ENCODE results near the gene PTPRE.
"Not testable (repeated sequence)": the region's sequence is repeated elsewhere in the genome, so short reads cannot be mapped to it uniquely, and the experiment has no call there.

Gene PTPRE

DNA sequence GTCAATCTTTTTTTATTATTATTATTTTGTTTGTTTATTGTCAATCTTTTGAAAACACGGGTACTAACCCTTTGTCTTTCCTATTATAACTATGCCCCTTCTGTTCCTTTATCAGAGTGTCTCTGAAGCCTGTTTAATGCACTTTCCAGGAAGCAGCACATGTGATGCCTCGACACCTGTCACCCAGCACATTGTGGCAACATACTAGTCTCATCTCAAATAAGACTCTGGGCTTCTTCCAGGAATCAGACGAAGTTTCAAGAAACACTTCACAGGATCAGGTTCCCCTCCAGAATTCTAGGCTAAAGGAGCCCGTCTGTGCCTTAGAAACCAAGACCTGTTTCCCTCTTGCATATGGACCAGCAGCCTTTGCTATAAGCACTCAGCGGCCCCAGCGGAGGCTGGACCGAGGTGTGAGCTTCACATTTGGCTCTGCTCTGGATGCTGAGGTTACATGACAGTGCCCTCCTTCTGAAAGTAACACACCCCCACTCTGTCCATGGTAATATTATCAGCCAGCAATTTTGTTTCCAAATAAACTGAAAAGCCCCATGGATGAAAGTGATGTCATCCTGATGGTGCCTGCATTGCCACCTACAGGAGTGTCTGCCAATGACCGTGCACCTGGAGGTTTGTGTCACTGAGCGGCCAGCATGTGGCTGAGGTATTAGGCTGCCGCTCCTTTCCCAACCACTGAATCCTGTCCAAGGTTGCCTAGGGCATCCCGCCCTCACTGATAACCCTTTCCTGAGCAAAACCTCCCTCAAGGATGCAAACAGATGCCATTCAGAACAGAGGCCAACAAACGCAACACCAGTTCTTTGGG, 181.2 kb downstream of the PTPRE start:
- CTCF ChIA-PET: no interaction called here
- TF ChIP-seq, protein P1, sequence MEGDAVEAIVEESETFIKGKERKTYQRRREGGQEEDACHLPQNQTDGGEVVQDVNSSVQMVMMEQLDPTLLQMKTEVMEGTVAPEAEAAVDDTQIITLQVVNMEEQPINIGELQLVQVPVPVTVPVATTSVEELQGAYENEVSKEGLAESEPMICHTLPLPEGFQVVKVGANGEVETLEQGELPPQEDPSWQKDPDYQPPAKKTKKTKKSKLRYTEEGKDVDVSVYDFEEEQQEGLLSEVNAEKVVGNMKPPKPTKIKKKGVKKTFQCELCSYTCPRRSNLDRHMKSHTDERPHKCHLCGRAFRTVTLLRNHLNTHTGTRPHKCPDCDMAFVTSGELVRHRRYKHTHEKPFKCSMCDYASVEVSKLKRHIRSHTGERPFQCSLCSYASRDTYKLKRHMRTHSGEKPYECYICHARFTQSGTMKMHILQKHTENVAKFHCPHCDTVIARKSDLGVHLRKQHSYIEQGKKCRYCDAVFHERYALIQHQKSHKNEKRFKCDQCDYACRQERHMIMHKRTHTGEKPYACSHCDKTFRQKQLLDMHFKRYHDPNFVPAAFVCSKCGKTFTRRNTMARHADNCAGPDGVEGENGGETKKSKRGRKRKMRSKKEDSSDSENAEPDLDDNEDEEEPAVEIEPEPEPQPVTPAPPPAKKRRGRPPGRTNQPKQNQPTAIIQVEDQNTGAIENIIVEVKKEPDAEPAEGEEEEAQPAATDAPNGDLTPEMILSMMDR (IDR thresholded peaks at IDR 0.05; ENCODE audit: control extremely low read depth, extremely low read depth, low read depth, missing control alignments): no peak
- no peak for DNase-seq (ENCODE audit: extremely low spot score)
- POLR2A ChIA-PET: no interaction called here

DNA sequence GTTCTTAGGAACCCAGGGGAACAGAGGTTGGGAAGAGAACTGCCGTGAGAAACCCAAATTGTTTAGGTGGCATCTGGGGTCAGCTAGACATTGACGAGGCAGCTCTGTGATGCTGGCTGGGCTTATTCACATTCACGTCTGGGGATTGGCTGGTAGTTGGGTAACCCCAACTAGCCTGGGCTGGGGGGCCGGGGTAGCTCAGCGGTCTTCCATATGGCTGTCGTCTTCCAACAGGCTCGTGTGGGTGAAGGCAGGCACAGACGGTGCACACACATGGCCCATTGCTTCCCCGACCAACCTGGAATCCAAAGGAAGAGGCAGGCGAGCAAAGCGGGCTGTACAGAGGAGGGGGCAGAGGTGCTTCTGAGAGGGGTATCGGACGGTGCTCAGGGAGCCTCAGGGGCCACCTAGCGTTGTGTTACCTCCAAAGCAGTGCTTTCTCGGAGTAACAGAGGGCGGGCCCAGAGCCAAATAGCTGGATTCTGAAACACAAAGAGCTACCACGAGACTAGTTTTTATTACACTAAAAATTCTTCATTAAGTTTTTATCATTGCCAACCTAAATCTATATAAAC, 184.8 kb downstream of the PTPRE start:
- POLR2A ChIA-PET: no interaction called here
- TF ChIP-seq, protein P1 (IDR thresholded peaks at IDR 0.05; ENCODE audit: control extremely low read depth, extremely low read depth, low read depth, missing control alignments): no peak

DNA sequence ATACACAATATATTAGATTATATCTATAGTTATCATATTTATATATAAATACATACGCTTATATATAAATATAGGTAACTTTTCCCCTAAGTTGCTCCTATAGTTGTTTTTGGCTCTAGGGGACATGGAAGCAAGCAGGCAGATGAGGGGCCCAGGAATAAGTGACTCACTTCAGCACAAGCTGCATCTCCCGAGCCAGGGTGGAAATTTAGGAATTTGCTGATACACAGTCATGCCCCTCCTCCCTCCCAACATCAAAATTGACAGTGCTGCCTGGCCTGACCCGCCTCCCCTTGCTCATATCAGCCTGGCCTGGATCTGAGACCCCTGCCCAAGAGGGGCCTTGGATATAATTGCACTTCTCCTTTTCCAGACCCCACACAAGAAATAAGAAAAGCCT, 185.6 kb downstream of the PTPRE start:
- no peak for DNase-seq (ENCODE audit: extremely low spot score)
- TF ChIP-seq, protein P1 (IDR thresholded peaks at IDR 0.05; ENCODE audit: control extremely low read depth, extremely low read depth, low read depth, missing control alignments): no peak
- POLR2A ChIA-PET: no interaction called here
- CTCF ChIA-PET: interaction anchor here (1.0 kb wide), 2 partner anchors 13 to 58 kb away, joined by 3 read pairs; no protein-coding TSS in a partner anchor

More for the DNA sequence above, 184.8 kb downstream of the PTPRE start:
- no peak for DNase-seq (ENCODE audit: extremely low spot score)
- CTCF ChIA-PET: interaction anchor here (1.0 to 1.1 kb wide), 2 partner anchors 22 to 59 kb away, joined by 3 read pairs; no protein-coding TSS in a partner anchor

DNA sequence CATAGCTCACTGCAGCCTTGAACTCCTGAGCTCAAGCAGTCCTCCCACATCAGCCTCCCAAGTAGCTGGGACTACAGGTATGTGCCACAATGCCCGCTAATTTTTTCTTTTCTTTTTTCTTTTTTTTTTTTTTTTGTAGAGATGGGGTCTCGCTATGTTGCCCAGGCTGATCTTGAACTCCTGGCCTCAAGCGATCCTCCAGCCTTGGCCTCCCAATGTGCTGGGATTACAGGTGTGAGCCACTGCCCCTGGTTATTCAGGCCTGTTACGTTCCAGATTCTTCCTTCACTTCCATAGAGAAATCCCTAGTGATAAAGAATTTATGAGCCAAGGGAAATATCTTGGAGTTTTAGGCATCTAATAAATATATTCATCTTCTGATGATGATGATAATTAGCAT, 187.7 kb downstream of the PTPRE start:
- POLR2A ChIA-PET: not testable (repeated sequence)
- CTCF ChIA-PET: interaction anchor here (1.3 to 2.1 kb wide), 2 partner anchors 25 to 55 kb away, joined by 5 to 7 read pairs; no protein-coding TSS in a partner anchor

DNA sequence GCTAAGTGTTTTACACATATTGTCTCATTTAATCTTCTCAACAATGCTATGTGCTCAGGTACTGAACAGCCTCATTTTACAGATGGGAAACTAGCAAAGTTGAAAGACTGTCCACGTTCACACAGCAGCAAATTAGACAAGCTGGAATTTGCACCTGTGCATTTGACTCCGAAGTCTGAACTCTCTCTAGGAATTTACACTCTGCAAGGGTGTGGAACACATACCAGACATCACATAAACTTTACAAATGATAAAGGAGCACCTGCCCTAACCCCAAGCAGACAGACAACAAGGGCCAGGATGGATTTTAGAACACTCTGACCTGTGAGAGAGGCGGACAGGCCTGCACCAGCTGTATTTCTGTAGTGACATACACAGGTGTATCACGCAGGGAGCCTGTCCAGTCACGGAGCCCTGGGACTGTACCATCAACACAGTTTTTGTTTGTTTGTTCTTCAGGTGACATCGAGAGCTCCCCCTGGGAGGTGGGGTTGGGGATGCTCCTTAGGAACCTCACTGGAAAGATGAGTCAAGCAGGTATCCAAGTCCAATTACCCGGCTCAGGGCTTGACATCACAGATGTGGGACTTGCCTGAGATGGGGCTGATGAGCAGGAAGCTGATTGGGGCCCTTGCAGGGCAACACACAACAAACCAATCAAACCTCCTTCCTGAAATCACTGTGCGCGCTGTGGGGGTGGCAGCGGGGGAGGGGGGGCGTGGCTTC, 188.3 kb downstream of the PTPRE start:
- POLR2A ChIA-PET: no interaction called here

More for the DNA sequence above, 187.7 kb downstream of the PTPRE start:
- not testable (repeated sequence) for DNase-seq (ENCODE audit: extremely low spot score)

DNA sequence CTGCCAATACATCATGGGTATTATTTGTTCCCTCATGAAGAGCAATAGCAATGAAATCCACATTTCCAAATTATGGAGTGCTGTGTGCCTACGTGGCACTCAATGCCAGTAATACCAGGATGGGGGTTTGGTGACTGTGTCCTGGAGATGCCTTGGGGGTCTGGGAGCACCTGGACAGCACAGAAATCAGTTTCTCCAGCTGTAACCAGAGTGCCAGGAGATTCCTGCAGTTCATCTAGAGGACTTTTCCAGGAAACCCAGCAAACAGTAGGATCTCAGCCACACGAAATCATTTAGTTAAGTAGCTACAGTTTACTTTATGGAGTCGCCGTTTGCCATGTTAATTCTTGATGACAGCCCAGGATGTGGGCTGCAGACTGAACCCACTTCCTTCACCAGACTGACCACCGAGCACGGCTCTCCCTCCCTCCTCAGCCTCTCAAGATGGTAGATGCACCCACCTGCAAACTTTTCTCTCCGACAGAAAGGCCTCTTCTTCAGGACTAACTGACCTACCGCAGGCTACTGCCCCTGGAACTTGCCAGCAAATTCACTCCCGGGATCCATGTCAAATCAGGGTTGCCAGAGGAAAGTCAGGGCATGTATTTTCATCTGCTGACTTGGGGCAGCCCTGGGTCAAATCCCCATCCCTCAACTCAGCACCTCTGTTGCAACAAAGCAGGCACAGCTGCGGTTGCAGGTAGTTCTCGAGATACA, 189.0 kb downstream of the PTPRE start:
- DNase-seq (ENCODE audit: extremely low spot score): no peak
- ChIA-PET CTCF (interaction anchor here (1.3 to 2.1 kb wide), 2 partner anchors 26 to 53 kb away, joined by 5 to 7 read pairs; no protein-coding TSS in a partner anchor), POLR2A (no interaction called here)
- TF ChIP-seq, protein P1 (IDR thresholded peaks at IDR 0.05; ENCODE audit: control extremely low read depth, extremely low read depth, low read depth, missing control alignments): no peak

More for the DNA sequence above, 188.3 kb downstream of the PTPRE start:
- DNase-seq (ENCODE audit: extremely low spot score): no peak
- CTCF ChIA-PET: interaction anchor here (1.3 to 2.1 kb wide), 2 partner anchors 26 to 54 kb away, joined by 5 to 7 read pairs; no protein-coding TSS in a partner anchor
- TF ChIP-seq, protein P1 (IDR thresholded peaks at IDR 0.05; ENCODE audit: control extremely low read depth, extremely low read depth, low read depth, missing control alignments): no peak
